GM12878 (cell line): ENCODE results near the gene SLC22A4. TPM values are rescaled to one million over a fixed set of nuclear protein-coding genes. Genes with fewer than 3 reads are reported as not detected.

Source experiments
- BHLHE40 ChIP-seq, 2 experiments: fragments of 450-650 bp in 1 of 2; IDR thresholded peaks; 2 replicates each; pipeline ENCODE4 v1.6.1; 2011 to 2017; ENCODE audit warnings: low read depth in 2 of 2, borderline replicate concordance in 1 of 2, improper control_type of control experiment in 1 of 2, low read length in 1 of 2, mild to moderate bottlenecking in 1 of 2
- CREM ChIP-seq: IDR thresholded peaks from 2 replicates; pipeline ENCODE4 v1.6.1; 2014; ENCODE audit warnings: antibody characterized with exemption, low read depth
- ETV6 ChIP-seq, 2 experiments: fragments of 450-650 bp in 1 of 2; IDR thresholded peaks in 1 of 2; conservative IDR thresholded peaks in 1 of 2; 2 replicates each; pipeline ENCODE4 v1.6.1; 2014; ENCODE audit warnings: antibody characterized with exemption in 1 of 2, borderline replicate concordance in 1 of 2, low read depth in 1 of 2, mild to moderate bottlenecking in 1 of 2, moderate library complexity in 1 of 2
- GATAD2B ChIP-seq: fragments of 450-650 bp; conservative IDR thresholded peaks from 2 replicates; pipeline ENCODE4 v1.6.1; 2017; ENCODE audit warnings: low read depth, mild to moderate bottlenecking, moderate library complexity
- HDAC6 ChIP-seq: fragments of 200-600 bp; sonication (generic); IDR thresholded peaks from one replicate; pipeline ENCODE4 v1.8.0; 2017; ENCODE audit warnings: antibody characterized with exemption; ENCODE audit not compliant: unreplicated experiment
- JUNB ChIP-seq: IDR thresholded peaks from 2 replicates; pipeline ENCODE4 v1.6.1; 2016; ENCODE audit warnings: antibody characterized with exemption, mild to moderate bottlenecking
- KLF5 ChIP-seq: fragments of 450-650 bp; IDR thresholded peaks from 2 replicates; pipeline ENCODE4 v1.6.1; 2014; ENCODE audit warnings: mild to moderate bottlenecking; ENCODE audit not compliant: partially characterized antibody
- TCF12 ChIP-seq: IDR thresholded peaks from 2 replicates; pipeline ENCODE4 v1.6.1; 2011; ENCODE audit warnings: low read depth, mild to moderate bottlenecking, low read length
- TCF7 ChIP-seq: IDR thresholded peaks from 2 replicates; pipeline ENCODE4 v1.6.1; 2014; ENCODE audit warnings: antibody characterized with exemption, borderline replicate concordance
- polyA plus RNA-seq, 11 experiments: library from polyadenylated mRNA; depleted of rRNA in 4 of 11; unstranded in 6 of 11; stranded (reverse) in 5 of 11; fragments of >200 nt; fragmentation: Nextera tagmentation in 4 of 11; fragmentation: Illumina TruSeq in 1 of 11; extraction: Ambion mirVana in 4 of 11; extraction: Trizol in 1 of 11; gene quantifications; 1 replicate in 1 of 11; 2 replicates in 10 of 11; pipeline versions ENCODE4 v1.2.1 to v1.2.3, GENCODE V29; 2011 to 2016; ENCODE audit warnings: inconsistent platforms in 2 of 11, missing spikeins in 2 of 11, low read depth in 1 of 11
- total RNA-seq, 4 experiments: library from RNA; depleted of rRNA in 3 of 4; stranded (reverse); fragments of >200 nt in 3 of 4; fragmentation: Illumina TruSeq in 1 of 4; extraction: Trizol in 1 of 4; gene quantifications; 2 replicates each; pipeline versions ENCODE4 v1.2.1 to v1.2.3, GENCODE V29; 2013 to 2021
- TF ChIP-seq, protein P1 (sequence below): fragments of 450-650 bp; IDR thresholded peaks from 2 replicates; pipeline ENCODE4 v1.6.1; 2017; ENCODE audit warnings: mild to moderate bottlenecking
- TF ChIP-seq, protein P2 (sequence below): fragments of 450-650 bp; IDR thresholded peaks from 2 replicates; pipeline ENCODE4 v1.6.1; 2014; ENCODE audit warnings: mild to moderate bottlenecking
- TF ChIP-seq, protein P3 (sequence below): fragments of 450-650 bp; IDR thresholded peaks from 2 replicates; pipeline ENCODE4 v1.6.1; 2016; ENCODE audit warnings: mild to moderate bottlenecking, moderate library complexity, borderline replicate concordance
- TF ChIP-seq, protein P4 (sequence below): fragments of 450-650 bp; formaldehyde crosslinking; IDR thresholded peaks from 2 replicates; pipeline ENCODE4 v1.4.0; 2020; ENCODE audit warnings: mild to moderate bottlenecking, moderate library complexity
- TF ChIP-seq, protein P5 (sequence below): fragments of 450-650 bp; formaldehyde crosslinking; IDR thresholded peaks from 2 replicates; pipeline ENCODE4 v1.5.0; 2022; ENCODE audit warnings: mild to moderate bottlenecking, missing genetic modification characterization

The SLC22A4 gene
- total and polyA plus RNA-seq, 10 of the 15 experiments (the other 5 are each of a cell fraction or from before 2014, with no cell fraction given): 0.04 to 0.61 (median 0.10) TPM; not detected in 2

DNA sequence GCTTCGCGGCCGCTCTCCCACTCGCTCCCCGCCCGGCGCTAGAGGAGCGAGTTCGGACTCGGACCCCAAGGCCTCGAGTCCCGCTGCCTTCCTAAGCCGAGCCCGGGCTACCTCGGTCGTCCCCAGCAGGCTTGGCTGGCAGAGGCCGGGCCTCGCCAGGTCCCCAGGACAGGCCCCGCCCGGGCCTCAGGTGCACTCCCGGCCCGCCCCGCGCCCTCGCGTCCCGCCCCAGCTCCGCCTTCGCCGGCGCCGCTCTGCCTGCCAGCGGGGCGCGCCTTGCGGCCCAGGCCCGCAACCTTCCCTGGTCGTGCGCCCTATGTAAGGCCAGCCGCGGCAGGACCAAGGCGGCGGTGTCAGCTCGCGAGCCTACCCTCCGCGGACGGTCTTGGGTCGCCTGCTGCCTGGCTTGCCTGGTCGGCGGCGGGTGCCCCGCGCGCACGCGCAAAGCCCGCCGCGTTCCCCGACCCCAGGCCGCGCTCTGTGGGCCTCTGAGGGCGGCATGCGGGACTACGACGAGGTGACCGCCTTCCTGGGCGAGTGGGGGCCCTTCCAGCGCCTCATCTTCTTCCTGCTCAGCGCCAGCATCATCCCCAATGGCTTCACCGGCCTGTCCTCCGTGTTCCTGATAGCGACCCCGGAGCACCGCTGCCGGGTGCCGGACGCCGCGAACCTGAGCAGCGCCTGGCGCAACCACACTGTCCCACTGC lies 75.4 kb downstream of the SLC22A4 start, which contains the start of gene SLC22A5 (continued):
- TF ChIP-seq, protein P1, sequence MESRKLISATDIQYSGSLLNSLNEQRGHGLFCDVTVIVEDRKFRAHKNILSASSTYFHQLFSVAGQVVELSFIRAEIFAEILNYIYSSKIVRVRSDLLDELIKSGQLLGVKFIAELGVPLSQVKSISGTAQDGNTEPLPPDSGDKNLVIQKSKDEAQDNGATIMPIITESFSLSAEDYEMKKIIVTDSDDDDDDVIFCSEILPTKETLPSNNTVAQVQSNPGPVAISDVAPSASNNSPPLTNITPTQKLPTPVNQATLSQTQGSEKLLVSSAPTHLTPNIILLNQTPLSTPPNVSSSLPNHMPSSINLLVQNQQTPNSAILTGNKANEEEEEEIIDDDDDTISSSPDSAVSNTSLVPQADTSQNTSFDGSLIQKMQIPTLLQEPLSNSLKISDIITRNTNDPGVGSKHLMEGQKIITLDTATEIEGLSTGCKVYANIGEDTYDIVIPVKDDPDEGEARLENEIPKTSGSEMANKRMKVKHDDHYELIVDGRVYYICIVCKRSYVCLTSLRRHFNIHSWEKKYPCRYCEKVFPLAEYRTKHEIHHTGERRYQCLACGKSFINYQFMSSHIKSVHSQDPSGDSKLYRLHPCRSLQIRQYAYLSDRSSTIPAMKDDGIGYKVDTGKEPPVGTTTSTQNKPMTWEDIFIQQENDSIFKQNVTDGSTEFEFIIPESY: no peak
- TF ChIP-seq, protein P2, sequence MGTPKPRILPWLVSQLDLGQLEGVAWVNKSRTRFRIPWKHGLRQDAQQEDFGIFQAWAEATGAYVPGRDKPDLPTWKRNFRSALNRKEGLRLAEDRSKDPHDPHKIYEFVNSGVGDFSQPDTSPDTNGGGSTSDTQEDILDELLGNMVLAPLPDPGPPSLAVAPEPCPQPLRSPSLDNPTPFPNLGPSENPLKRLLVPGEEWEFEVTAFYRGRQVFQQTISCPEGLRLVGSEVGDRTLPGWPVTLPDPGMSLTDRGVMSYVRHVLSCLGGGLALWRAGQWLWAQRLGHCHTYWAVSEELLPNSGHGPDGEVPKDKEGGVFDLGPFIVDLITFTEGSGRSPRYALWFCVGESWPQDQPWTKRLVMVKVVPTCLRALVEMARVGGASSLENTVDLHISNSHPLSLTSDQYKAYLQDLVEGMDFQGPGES: no peak
- TF ChIP-seq, protein P3, sequence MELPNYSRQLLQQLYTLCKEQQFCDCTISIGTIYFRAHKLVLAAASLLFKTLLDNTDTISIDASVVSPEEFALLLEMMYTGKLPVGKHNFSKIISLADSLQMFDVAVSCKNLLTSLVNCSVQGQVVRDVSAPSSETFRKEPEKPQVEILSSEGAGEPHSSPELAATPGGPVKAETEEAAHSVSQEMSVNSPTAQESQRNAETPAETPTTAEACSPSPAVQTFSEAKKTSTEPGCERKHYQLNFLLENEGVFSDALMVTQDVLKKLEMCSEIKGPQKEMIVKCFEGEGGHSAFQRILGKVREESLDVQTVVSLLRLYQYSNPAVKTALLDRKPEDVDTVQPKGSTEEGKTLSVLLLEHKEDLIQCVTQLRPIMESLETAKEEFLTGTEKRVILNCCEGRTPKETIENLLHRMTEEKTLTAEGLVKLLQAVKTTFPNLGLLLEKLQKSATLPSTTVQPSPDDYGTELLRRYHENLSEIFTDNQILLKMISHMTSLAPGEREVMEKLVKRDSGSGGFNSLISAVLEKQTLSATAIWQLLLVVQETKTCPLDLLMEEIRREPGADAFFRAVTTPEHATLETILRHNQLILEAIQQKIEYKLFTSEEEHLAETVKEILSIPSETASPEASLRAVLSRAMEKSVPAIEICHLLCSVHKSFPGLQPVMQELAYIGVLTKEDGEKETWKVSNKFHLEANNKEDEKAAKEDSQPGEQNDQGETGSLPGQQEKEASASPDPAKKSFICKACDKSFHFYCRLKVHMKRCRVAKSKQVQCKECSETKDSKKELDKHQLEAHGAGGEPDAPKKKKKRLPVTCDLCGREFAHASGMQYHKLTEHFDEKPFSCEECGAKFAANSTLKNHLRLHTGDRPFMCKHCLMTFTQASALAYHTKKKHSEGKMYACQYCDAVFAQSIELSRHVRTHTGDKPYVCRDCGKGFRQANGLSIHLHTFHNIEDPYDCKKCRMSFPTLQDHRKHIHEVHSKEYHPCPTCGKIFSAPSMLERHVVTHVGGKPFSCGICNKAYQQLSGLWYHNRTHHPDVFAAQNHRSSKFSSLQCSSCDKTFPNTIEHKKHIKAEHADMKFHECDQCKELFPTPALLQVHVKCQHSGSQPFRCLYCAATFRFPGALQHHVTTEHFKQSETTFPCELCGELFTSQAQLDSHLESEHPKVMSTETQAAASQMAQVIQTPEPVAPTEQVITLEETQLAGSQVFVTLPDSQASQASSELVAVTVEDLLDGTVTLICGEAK: no peak
- TF ChIP-seq GATAD2B: peak; percentile 79
- TF ChIP-seq KLF5: no peak
- TF ChIP-seq JUNB: no peak
- TF ChIP-seq TCF7: no peak
- TF ChIP-seq ETV6 (conservative IDR thresholded peaks at IDR 0.05 in 1 of 2, IDR thresholded peaks at IDR 0.05 in 1 of 2; ENCODE audit: borderline replicate concordance in 1 of 2, low read depth in 1 of 2): no peak
- TF ChIP-seq, protein P4, sequence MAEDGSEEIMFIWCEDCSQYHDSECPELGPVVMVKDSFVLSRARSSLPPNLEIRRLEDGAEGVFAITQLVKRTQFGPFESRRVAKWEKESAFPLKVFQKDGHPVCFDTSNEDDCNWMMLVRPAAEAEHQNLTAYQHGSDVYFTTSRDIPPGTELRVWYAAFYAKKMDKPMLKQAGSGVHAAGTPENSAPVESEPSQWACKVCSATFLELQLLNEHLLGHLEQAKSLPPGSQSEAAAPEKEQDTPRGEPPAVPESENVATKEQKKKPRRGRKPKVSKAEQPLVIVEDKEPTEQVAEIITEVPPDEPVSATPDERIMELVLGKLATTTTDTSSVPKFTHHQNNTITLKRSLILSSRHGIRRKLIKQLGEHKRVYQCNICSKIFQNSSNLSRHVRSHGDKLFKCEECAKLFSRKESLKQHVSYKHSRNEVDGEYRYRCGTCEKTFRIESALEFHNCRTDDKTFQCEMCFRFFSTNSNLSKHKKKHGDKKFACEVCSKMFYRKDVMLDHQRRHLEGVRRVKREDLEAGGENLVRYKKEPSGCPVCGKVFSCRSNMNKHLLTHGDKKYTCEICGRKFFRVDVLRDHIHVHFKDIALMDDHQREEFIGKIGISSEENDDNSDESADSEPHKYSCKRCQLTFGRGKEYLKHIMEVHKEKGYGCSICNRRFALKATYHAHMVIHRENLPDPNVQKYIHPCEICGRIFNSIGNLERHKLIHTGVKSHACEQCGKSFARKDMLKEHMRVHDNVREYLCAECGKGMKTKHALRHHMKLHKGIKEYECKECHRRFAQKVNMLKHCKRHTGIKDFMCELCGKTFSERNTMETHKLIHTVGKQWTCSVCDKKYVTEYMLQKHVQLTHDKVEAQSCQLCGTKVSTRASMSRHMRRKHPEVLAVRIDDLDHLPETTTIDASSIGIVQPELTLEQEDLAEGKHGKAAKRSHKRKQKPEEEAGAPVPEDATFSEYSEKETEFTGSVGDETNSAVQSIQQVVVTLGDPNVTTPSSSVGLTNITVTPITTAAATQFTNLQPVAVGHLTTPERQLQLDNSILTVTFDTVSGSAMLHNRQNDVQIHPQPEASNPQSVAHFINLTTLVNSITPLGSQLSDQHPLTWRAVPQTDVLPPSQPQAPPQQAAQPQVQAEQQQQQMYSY: no peak
- no peak for TF ChIP-seq CREM
- peak in 1 of 2 experiments; percentile 68; a peak in 2 of 4 replicates for TF ChIP-seq BHLHE40 (IDR thresholded peaks at IDR 0.05; ENCODE audit: borderline replicate concordance in 1 of 2, low read depth in 2 of 2, low read length in 1 of 2)
- TF ChIP-seq HDAC6: peak; percentile 28
- no peak for TF ChIP-seq TCF12
- TF ChIP-seq, protein P5, sequence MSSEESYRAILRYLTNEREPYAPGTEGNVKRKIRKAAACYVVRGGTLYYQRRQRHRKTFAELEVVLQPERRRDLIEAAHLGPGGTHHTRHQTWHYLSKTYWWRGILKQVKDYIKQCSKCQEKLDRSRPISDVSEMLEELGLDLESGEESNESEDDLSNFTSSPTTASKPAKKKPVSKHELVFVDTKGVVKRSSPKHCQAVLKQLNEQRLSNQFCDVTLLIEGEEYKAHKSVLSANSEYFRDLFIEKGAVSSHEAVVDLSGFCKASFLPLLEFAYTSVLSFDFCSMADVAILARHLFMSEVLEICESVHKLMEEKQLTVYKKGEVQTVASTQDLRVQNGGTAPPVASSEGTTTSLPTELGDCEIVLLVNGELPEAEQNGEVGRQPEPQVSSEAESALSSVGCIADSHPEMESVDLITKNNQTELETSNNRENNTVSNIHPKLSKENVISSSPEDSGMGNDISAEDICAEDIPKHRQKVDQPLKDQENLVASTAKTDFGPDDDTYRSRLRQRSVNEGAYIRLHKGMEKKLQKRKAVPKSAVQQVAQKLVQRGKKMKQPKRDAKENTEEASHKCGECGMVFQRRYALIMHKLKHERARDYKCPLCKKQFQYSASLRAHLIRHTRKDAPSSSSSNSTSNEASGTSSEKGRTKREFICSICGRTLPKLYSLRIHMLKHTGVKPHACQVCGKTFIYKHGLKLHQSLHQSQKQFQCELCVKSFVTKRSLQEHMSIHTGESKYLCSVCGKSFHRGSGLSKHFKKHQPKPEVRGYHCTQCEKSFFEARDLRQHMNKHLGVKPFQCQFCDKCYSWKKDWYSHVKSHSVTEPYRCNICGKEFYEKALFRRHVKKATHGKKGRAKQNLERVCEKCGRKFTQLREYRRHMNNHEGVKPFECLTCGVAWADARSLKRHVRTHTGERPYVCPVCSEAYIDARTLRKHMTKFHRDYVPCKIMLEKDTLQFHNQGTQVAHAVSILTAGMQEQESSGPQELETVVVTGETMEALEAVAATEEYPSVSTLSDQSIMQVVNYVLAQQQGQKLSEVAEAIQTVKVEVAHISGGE (CRISPR knock-in tag): no peak
